SU-DHL-6 (cell line): Measurements from ENCODE around the gene PRSS56.

Experiments
- H2AFZ ChIP-seq: fragments of 200-600 bp; sonication (generic); 2 replicates; pipeline ENCODE4 v1.6.1; 2014; ENCODE audit warnings: low read depth, mild to moderate bottlenecking, moderate library complexity, mixed read lengths, antibody characterized with exemption, low read length; ENCODE audit not compliant: severe bottlenecking
- H3F3A ChIP-seq: fragments of 200-600 bp; shearing (Covaris generic); 2 replicates; pipeline ENCODE4 v1.6.0; 2016; ENCODE audit warnings: antibody characterized with exemption, mild to moderate bottlenecking; ENCODE audit not compliant: insufficient read depth
- H3K27ac ChIP-seq: fragments of 200-600 bp; sonication (generic); 2 replicates; pipeline ENCODE4 v1.5.1; 2016; ENCODE audit warnings: low read depth, mild to moderate bottlenecking, low read length, moderate library complexity, mixed read lengths
- H3K27me3 ChIP-seq: fragments of 200-600 bp; sonication (generic), shearing (Covaris generic); 2 replicates; pipeline ENCODE4 v1.6.0; 2014; ENCODE audit warnings: mild to moderate bottlenecking, low read length
- H3K36me3 ChIP-seq: fragments of 200-600 bp; sonication (generic); 2 replicates; pipeline ENCODE4 v1.6.1; 2014; ENCODE audit warnings: mild to moderate bottlenecking, low read length, mixed read lengths
- H3K4me2 ChIP-seq: fragments of 300-600, 200-600 bp; shearing (Covaris generic), sonication (generic); 2 replicates; pipeline ENCODE4 v1.6.0; 2014; ENCODE audit warnings: low read length, low read depth, mild to moderate bottlenecking; ENCODE audit not compliant: poor library complexity, severe bottlenecking
- H3K4me3 ChIP-seq: fragments of 200-600 bp; sonication (generic); 2 replicates; pipeline ENCODE4 v1.5.1; 2014; ENCODE audit warnings: antibody characterized with exemption, low read length, mild to moderate bottlenecking, mixed read lengths; ENCODE audit not compliant: insufficient read depth, poor library complexity, severe bottlenecking
- H3K79me2 ChIP-seq: fragments of 200-600 bp; sonication (generic); 2 replicates; pipeline ENCODE4 v1.6.1; 2014; ENCODE audit warnings: mild to moderate bottlenecking, low read length, moderate library complexity; ENCODE audit not compliant: insufficient read depth
- H3K9ac ChIP-seq: fragments of 200-600 bp; sonication (generic); 2 replicates; pipeline ENCODE4 v1.7.0; 2014; ENCODE audit warnings: mild to moderate bottlenecking, low read length
- H3K9me2 ChIP-seq: fragments of 200-600 bp; sonication (generic); replicated peaks from 2 replicates; pipeline ENCODE4 v1.6.1; 2014; ENCODE audit warnings: low read length; ENCODE audit not compliant: insufficient read depth
- H3K9me3 ChIP-seq: fragments of 200-600 bp; sonication (generic); 2 replicates; pipeline ENCODE4 v1.6.1; 2014; ENCODE audit warnings: low read length, mixed read lengths; ENCODE audit not compliant: insufficient read depth
- H4K20me1 ChIP-seq: fragments of 200-600 bp; sonication (generic); 2 replicates; pipeline ENCODE4 v1.6.1; 2014; ENCODE audit warnings: low read depth, mild to moderate bottlenecking, antibody characterized with exemption, low read length, moderate library complexity, mixed read lengths
- CTCF ChIP-seq: fragments of 200-600 bp; sonication (generic); IDR thresholded peaks from one replicate; pipeline ENCODE4 v1.5.1; 2017; ENCODE audit warnings: antibody characterized with exemption, mild to moderate bottlenecking, low read length, moderate library complexity; ENCODE audit not compliant: insufficient read depth, poor library complexity, severe bottlenecking
- EZH2phosphoT487 ChIP-seq: fragments of 200-600 bp; sonication (generic), shearing (Covaris generic); conservative IDR thresholded peaks from 2 replicates; pipeline ENCODE4 v1.6.1; 2018; ENCODE audit warnings: mild to moderate bottlenecking, antibody characterized with exemption, low read length, moderate library complexity, mixed read lengths

The PRSS56 gene

DNA sequence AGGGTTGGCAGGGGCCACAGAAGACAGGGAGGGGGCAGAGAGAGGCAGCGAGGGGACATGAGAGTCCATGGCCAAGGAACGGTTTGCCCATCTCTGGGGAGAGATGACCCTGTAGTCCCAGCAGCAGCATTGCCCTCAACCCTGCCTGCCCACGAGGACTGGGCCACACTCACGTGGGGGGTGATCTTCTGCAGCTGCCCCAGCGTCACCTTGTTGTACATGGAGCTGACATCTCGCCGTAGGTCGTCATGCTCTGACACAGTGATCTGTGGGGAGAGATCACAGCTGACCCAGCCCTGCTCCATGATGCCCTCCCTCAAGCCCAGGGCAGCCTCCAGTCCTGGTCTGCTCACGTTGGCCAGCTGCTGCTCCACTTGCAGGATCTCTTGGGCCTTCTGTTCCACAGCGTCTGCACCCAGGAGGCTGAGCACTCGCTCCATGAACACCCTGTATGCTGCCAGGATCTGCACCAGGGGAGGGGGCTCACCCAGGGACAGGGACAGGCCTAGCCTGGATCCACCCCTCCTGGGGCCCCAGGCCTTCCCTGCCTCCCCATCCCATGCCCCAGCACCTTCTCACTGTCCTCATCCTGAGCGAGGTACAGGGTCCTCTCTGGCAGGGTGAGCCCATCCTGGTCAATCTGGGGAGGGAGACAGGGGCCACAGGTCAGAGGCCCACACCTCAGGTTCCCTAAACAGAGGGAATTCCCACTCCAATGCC is 35.4 kb upstream of the PRSS56 start:
- no peak overlapping the region for H3K4me2 ChIP-seq
- H3F3A ChIP-seq = no peaks in the 10 kb centered on the region
- no peaks in the 10 kb centered on the region for H3K9me2 ChIP-seq
- H3K9me3 ChIP-seq = no peaks in the 10 kb centered on the region
- no peaks in the 10 kb centered on the region for H4K20me1 ChIP-seq
- H3K27me3 ChIP-seq = no peaks in the 10 kb centered on the region
- H3K27ac ChIP-seq = no peak overlapping the region
- H3K4me3 ChIP-seq = no peak overlapping the region
- no peak overlapping the region for H2AFZ ChIP-seq
- no peaks in the 10 kb centered on the region for H3K79me2 ChIP-seq
- TF ChIP-seq CTCF = no peak
- TF ChIP-seq EZH2phosphoT487 = no peak
- H3K9ac ChIP-seq = no peak overlapping the region
- H3K36me3 ChIP-seq = no peaks in the 10 kb centered on the region

DNA sequence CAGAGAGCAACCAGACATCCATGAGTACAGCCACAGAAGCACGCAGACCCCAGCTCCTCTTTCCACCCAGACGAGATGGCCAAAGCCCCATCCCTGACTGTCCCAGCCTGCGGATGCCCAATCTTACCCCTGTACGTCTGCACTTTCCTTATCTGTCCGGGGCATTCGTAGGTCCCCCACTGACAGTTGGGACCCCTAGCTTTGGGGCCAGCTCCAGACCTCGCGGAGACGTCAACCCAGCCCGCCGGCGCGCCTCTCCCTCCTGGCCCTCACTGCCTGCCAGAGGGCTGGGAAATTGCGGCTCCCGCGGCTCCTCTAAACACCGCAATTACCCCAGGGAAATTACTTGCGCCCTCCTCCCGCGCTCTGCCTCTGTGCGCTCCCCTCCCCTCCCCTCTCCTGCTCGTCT is 34.8 kb upstream of the PRSS56 start:
- no peak overlapping the region for H3K4me2 ChIP-seq
- no peaks in the 10 kb centered on the region for H3K27me3 ChIP-seq

DNA sequence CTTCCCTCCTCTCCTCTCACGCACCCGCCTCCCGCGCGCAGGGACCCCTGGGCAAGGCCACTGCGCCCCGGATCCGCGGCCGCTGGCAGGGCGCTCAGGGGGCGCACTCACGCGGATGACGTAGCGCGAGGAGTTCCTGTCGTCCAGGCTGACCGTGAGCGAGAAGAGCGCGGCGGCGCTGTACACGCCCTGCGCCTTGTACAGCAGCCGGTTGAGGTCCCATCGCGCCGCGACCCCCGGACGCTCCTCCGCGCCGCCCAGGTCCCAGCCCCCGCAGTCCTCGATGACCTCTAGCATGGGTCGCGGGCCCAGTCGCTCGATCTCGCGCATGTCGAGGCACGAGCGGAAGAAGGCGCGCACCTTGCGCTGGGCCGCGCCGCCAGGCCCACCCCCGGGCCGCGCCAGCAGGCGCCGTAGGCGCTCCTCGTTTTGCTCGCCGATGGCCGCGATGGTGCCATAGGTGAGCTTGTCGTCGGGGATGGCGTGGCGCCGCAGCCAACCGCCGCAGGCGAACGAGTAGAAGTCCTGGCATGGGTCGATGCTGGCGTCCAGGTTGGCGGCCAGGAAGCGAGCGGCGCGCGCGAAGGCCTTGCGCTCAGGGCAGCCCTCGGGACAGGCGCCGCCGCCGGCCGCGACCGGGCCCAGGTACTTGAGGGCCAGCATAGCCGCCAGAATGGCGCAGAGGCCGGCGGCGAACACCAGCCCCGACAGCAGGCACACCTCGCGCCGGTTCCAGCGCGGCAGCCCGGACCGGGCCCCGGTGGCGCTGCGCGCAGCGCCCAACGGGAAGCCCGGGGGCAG is 34.2 kb upstream of the PRSS56 start:
- H3K9me3 ChIP-seq = no peaks in the 10 kb centered on the region
- no peaks in the 10 kb centered on the region for H3K79me2 ChIP-seq
- no peak overlapping the region for H3K4me3 ChIP-seq
- no peaks in the 10 kb centered on the region for H3K27me3 ChIP-seq
- H4K20me1 ChIP-seq = no peaks in the 10 kb centered on the region
- TF ChIP-seq CTCF (no peak), EZH2phosphoT487 (no peak)
- no peak overlapping the region for H3K9ac ChIP-seq
- H3K4me2 ChIP-seq = no peak overlapping the region
- no peak overlapping the region for H2AFZ ChIP-seq
- no peak overlapping the region for H3K27ac ChIP-seq
- no peaks in the 10 kb centered on the region for H3K9me2 ChIP-seq
- H3F3A ChIP-seq = no peaks in the 10 kb centered on the region
- H3K36me3 ChIP-seq = no peaks in the 10 kb centered on the region

More for the DNA sequence above, 34.8 kb upstream of the PRSS56 start:
- no peaks in the 10 kb centered on the region for H4K20me1 ChIP-seq
- H3K9me3 ChIP-seq = no peaks in the 10 kb centered on the region
- H2AFZ ChIP-seq = no peak overlapping the region
- no peaks in the 10 kb centered on the region for H3K79me2 ChIP-seq
- no peak overlapping the region for H3K4me3 ChIP-seq
- H3K9ac ChIP-seq = no peak overlapping the region
- H3K27ac ChIP-seq = no peak overlapping the region
- no peaks in the 10 kb centered on the region for H3K36me3 ChIP-seq
- TF ChIP-seq CTCF (no peak), EZH2phosphoT487 (no peak)
- no peaks in the 10 kb centered on the region for H3F3A ChIP-seq
- no peaks in the 10 kb centered on the region for H3K9me2 ChIP-seq
